AG08396 (cell line): ENCODE results near the gene RTP5.
A peak's percentile ranks its signal among the peaks of the same experiment; 100 is the strongest.
"Not testable (repeated sequence)": the region's sequence is repeated elsewhere in the genome, so short reads cannot be mapped to it uniquely, and the experiment has no call there.

Source experiments
- DNase-seq: peaks from one replicate; pipeline ENCODE4 v3.0.0; 2012; ENCODE audit warnings: low spot score, mixed read lengths

Gene RTP5

DNA sequence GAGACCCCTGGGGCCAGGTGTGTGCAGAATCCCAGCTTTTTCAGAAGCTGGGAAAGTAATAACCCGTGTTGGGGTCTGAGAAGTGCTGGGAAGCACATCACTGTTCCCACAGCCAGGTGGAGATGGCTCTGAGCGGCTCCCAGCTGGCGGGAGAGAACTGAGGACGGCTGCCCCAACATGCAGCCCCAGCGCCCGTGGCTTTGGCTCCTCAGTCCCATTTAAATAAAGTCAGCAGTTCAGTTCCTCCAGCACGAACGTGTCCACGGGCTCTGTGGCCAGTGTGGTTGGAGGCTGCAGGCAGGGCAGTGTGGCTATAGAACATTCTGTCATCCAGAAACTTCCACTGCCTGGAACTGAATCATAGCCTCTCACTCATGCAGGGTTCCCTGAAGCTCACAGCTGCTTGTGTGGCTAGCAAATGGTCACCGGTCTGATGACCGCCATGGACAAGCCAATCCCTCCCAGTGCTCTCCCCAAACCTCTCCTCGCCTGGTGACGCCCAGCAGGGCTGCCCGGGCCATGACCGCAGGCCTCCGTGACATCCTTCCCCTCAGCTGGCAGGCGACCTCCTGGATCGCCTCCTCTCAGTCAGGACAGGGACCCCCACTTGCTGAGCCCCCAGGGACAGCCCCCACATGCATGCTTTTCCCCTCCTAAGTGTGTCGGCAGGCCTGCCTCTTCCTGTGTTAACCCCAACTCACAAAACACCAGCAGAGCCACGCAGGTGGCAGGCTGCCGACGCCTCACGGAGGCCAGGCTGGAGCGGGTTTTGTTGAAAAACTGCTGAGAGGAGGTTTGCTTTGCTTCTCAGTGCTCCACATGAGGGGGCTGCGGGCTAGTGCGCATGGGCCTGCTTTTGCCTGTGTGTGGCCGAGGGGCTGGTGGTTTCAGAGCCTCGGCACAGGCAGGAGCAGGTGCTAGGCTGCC lies 1.3 kb downstream of the RTP5 start:
- DNase-seq, result no peak

DNA sequence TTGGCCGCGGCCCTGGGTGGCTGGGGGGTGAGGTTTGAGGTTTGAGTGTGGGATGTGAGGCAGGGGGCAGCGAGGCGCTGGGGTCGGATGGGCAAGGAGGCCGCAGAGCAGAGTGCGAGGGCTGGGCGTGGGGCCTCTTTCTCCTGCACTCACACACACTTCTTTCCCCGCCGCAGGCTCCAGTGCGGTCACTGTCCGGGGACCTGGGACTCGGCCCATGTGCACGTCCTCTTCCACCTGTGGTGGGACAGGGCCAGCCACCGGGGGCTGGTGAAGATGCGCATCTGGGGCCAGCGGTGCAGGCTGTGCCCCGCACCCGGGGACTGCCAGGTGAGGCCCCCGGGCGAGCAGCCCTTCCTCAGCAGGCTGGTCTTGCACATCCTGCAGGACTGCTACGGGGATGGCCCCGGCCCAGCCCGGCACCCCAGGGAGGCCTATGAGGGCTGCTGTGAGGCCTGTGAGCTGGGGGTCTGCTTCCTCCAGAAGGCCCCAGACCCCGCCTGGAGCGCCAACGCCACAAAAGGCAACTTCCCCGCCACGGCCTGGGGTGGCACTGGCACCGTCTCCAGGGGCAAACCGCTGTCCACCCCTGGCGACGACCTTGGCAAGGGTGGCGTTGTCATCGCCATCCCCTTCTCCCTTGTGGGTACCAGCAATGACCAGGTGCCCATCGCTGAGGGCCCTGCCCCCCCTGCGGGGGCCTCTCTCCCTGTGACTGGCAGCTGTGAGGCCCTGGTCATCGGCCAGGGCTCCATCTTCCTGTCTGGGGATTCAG lies 2.2 kb downstream of the RTP5 start:
- no peak for DNase-seq

DNA sequence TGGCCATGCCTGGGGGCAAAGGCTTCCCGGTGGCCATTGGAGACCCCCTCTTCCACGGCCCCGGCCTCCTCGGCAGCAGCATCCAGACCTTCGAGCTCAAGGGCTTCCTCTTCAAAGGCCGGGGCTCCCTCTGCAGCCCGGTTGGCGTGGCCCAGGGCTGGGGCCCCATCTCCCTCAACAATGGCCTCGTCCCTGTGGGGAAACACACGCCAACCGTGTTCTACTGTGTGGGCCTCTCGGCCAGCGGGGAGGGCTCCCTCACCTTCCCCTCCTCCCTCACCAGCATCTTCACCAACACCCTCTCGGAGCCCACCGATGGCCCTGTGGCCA lies 2.7 kb downstream of the RTP5 start:
- no peak for DNase-seq

- DNase-seq, result no peak
Observed at GRCh38 chr2:241873081-241873802, 3.7 kb downstream of the RTP5 start.

- DNase-seq, result no peak
Observed at GRCh38 chr2:241873803-241874110, 4.2 kb downstream of the RTP5 start.

DNA sequence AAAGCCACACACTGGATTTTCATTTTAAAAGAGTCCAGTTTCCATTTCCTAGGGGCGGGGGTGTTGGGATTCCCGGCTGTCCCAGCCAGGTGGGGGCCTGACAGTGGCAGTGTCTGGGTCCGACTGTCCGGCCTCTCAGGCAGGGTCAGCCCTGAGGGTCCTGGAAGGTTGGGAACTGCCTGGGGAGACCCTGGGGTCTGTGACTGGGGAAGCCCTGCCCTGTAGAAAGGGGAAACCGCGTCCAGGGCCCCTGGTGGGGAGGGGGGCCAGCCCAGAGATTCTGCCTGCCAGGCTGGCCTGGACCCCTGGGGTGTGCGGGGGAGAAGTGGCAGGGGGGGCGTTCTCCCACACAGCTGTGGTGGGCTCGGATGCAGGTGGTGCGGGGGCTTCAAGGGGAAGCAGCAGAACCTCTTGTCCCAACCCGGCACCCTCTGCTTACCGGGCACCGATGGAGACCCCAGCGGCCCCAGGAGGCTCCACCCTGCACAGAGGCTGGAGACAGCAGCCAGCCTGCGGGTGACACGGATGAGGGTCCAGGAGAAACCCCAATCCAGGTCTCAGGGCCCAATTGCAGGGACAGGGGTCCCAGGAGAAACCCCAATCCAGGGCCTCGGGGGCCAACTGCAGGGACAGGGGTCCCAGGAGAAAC lies 4.9 kb downstream of the RTP5 start:
- DNase-seq, result no peak

- not testable (repeated sequence) for DNase-seq
Observed at GRCh38 chr2:241875754-241876527, 6.4 kb downstream of the RTP5 start.

GRCh38 chr2:241876528-241877196 lies 7.1 kb downstream of the RTP5 start:
- no peak for DNase-seq

DNA sequence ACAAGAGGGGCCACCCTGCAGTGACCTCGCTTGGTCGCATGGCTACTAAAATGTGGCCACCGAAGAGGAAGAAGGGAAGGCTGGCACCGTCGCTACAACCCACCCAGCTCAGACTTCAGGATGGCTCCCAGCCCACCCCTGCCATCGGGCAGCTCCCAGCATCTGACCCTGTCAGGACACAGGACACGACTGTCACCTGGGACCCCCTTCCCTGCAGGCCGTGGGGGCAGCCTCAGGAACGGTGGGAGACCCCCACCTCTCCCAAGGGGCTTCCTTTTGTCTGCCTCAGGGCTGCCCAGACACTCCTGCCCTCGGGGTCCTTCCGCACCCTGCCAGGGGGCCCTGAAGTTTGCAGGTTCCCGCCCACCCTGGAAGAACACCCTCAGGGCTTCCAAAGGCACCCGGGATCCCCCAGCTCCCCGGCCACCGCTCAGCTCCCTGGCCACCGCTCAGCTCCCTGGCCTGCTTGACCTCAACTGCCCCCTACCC lies 7.7 kb downstream of the RTP5 start:
- DNase-seq, result no peak

DNA sequence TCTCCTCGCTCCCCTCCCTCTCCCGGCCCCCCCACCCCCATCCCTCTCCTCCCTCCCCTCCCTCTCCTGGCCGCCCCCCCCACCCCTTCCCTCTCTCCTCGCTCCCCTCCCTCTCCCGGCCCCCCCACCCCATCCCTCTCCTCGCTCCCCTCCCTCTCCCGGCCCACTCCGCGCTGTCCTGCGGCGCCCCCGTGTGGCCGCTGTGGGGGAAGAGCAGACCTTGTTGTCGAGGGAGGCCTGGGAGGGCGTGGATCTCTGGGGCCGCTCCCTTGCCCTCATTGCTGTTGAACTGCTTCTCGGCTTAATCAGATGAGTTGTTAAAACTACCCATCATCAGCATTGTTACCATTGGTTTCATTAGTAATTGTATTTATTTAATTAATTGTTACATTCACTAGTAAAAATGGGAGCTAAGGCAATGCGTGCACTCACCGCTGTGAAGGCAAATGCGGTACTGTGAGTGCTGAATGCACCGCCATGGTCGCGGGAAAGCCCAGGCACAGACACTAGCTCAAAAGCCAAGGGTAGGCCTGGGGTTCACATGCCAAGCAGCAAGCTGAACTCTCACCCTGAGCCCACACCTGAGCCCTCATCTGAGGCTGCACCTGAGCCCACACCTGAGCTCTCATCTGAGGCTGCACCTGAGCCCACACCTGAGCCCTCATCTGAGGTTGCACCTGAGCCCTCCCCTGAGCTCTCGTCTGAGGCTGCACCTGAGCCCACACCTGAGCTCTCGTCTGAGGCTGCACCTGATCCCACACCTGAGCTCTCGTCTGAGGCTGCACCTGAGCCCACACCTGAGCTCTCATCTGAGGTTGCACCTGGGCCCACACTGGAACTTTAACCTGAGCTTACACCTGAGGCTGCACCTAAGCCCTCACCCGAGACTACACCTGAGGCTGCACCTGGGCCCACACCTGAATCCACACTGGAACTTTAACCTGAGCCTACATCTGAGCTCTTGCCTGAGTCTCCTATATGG lies 8.8 kb downstream of the RTP5 start:
- peak; percentile 92 for DNase-seq

GRCh38 chr2:241879326-241879725 lies 9.8 kb downstream of the RTP5 start:
- DNase-seq, result no peak

DNA sequence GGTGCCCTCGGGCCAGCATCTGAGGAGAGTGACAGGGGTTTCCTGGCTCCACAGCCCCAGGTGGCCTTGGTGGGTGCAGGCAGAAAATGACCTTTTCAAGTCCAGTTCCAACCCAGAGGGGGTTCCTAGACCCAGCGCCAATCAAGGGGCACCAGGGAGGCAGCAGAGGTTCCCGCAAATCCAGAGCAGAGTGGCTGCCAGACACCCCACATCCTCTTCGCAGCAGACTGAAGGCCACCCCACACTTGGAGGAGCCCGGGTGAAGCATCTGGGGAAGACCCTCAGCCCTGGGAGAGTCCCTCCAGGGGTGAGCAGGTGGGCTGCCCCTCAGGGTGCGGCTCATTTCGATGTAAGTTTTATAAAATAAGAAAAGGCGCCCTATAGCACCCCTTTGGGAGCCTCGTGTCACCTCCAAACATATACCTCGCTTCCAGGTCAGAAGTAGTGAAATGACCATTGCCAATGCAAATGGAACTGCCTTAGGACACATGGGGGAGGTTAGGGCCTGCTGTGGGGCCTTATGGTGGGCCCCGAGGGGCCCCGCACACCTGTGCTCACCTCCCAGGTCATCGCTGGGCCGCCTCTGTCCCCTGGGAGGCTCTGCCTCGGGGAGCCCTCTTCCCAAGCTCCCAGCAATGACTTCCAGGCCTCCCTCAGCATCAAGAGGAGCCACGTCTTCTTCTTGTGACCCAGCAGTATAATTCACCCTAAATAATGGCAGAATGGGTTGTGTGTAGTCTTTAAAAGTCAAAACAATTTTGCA lies 11.0 kb downstream of the RTP5 start:
- no peak for DNase-seq

DNA sequence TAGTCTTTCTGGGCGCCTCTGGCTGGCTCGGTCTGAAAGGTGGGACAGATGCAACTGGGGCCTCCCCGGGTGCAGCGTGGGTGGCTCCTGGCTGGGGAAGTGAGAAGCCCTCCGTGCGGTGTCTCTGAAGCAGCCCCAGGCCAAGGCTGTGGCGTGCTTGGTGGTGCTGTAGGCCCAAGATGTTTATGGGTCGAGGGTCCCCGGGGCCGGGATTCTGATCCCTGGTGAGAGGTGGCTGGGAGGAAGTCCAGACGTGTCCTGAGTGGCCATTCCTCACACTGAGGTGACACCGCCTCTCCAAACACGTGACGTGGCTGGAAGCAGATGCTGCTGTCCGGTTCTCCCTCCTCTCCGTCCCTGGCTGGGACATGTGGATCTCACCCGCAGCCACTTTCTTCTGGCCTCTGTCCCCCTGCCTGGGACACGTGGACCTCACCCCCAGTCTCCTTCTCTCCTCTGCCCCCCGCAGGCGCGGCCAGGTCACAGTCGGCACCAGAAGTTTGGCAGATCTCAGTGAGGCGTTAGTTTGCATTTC lies 12.6 kb downstream of the RTP5 start:
- no peak for DNase-seq

DNA sequence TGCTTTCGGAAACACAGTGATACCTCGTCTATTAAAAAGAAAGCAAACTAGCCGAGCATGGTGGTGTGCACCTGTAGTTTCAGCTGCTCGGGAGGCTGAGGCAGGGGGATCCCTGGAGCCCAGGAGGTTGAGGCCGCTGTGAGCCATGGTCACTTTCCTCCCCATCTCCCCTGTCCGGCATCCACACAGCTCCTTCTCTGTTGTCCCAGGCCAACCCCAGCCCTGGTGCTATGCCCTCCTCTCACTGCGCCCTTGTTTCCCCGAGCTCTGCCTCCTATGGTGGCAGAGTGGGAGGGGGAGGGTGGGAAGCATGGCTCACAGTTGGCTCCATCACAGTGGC lies 15.4 kb downstream of the RTP5 start:
- no peak for DNase-seq

DNA sequence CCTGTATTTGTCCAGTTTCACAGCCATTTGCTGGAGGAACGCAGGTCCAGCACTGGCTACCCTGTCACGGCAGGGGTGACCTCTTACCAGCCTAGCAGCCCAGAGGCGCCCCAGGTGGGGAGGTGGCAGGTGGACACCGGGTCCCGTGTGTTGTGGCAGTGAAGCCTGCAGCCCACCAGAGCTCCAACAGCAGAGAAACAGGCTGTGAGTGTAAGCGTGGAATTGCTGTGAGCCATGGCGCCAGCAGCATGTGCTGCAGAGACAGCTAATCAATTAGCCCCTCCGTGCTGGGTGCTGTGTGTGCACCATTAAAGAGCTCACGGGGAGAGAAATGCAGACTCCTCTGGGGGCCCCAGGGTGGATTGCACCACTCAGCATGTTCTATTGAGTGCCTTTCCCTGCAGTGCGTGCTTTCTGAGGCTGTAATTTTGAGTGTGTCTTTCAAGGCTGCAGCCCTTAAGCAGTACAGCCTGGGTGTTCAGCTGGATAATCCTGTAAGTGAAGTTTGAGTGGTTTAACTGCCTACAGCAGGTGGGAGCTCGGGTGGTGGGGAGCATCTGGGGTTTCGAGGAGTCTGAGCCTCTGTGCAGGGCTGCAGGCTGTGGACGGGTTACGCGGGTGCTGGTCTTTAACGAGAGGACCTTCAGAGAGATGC lies 15.9 kb downstream of the RTP5 start:
- DNase-seq, result no peak

DNA sequence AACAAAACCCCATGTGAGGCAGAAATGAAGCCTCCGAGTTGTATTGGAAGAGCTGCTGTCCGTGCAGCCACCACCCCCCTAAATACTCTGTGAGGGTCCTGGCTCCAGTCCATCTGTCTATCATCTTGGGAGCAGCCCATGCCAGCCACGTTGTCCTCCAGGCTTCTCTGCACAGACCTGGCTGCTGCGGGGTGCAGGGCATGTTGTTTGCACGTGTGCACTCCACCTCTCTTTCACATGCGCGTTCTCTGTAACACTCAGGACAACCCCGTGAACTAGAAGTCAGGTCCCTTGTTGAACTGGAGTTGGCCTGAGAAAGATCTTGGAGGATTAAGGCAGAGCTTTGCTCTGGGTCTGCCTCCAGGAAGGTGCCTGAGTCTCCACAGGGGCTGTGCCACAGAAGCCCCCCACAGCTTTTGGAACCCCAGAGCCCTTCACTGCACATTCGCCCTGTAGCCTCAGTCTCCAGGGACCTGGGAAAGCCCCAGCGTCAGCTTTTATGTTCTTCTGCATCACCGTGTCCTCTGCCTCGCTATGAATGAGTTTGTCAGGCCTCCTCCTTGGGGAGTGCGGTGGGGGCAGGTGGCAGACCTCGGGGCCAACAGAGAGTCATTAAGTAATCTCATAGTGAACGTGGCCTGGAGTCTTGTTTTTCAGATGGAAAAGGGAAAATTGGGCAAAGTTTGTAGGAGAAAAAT lies 16.6 kb downstream of the RTP5 start:
- no peak for DNase-seq

- no peak for DNase-seq
Observed at GRCh38 chr2:241886840-241887447, 17.4 kb downstream of the RTP5 start.
